HG03280 (cell line): Measurements from ENCODE around the gene PITPNB.

ENCODE experiments used
- ATAC-seq: cut with Tn5 transposase; IDR thresholded peaks from one replicate; pipeline ENCODE4 v1.9.1; 2021; ENCODE audit warnings: mild to moderate bottlenecking, moderate library complexity; ENCODE audit not compliant: unreplicated experiment

The PITPNB gene

GRCh38 chr22:27863001-27863400 lies 56.1 kb downstream of the PITPNB start:
- no peak for ATAC-seq

- ATAC-seq: no peak
Observed at GRCh38 chr22:27859336-27859735, 59.7 kb downstream of the PITPNB start.

- no peak for ATAC-seq
Observed at GRCh38 chr22:27858626-27859025, 60.4 kb downstream of the PITPNB start.

- ATAC-seq: no peak
Observed at GRCh38 chr22:27857443-27857842, 61.6 kb downstream of the PITPNB start.

- no peak for ATAC-seq
Observed at GRCh38 chr22:27856386-27856785, 62.7 kb downstream of the PITPNB start.

- ATAC-seq: no peak
Observed at GRCh38 chr22:27853424-27853823, 65.6 kb downstream of the PITPNB start.

- no peak for ATAC-seq
Observed at GRCh38 chr22:27851974-27852746, 66.9 kb downstream of the PITPNB start.

GRCh38 chr22:27850000-27850521 lies 69.0 kb downstream of the PITPNB start:
- ATAC-seq: no peak

GRCh38 chr22:27848005-27848404 lies 71.1 kb downstream of the PITPNB start:
- no peak for ATAC-seq

- no peak for ATAC-seq
Observed at GRCh38 chr22:27846910-27847309, 72.1 kb downstream of the PITPNB start.

- no peak for ATAC-seq
Observed at GRCh38 chr22:27846248-27846757, 72.8 kb downstream of the PITPNB start.

GRCh38 chr22:27845644-27846043 lies 73.4 kb downstream of the PITPNB start:
- ATAC-seq: no peak

GRCh38 chr22:27844656-27845591 lies 74.1 kb downstream of the PITPNB start:
- no peak for ATAC-seq

- ATAC-seq: no peak
Observed at GRCh38 chr22:27844256-27844655, 74.8 kb downstream of the PITPNB start.

- ATAC-seq: no peak
Observed at GRCh38 chr22:27843441-27843840, 75.6 kb downstream of the PITPNB start.

GRCh38 chr22:27842669-27843431 lies 76.2 kb downstream of the PITPNB start:
- no peak for ATAC-seq

GRCh38 chr22:27842201-27842600 lies 76.9 kb downstream of the PITPNB start:
- no peak for ATAC-seq

GRCh38 chr22:27840436-27840835 lies 78.6 kb downstream of the PITPNB start:
- no peak for ATAC-seq

- no peak for ATAC-seq
Observed at GRCh38 chr22:27839057-27839660, 79.9 kb downstream of the PITPNB start.

GRCh38 chr22:27836181-27836580 lies 82.9 kb downstream of the PITPNB start:
- ATAC-seq: no peak
